Spleen (tissue), 11 donors: ENCODE measurements around the gene FOSB. TPM values are rescaled to one million over a fixed set of nuclear protein-coding genes. Genes with fewer than 3 reads are reported as not detected.
A peak's percentile ranks its signal among the peaks of the same experiment; 100 is the strongest.

ENCODE experiments used
- DNase-seq: peaks from one replicate; pipeline ENCODE4 v3.0.0-alpha.2; 2020
- H3K27ac ChIP-seq, 8 donors: fragments of 200-600 bp; sonication (generic) in 7 of 8; 1 replicate in 4 of 8; 2 replicates in 4 of 8; pipeline versions ENCODE4 v1.5.0 to v1.8.0; 2016 to 2021; ENCODE audit warnings: inconsistent platforms in 4 of 8, mild to moderate bottlenecking in 4 of 8, moderate library complexity in 1 of 8
- H3K27me3 ChIP-seq, 7 donors: fragments of 200-600 bp; sonication (generic) in 6 of 7; replicated peaks in 1 of 7; 1 replicate in 4 of 7; 2 replicates in 3 of 7; pipeline versions ENCODE4 v1.5.0 to v1.8.0; 2016 to 2021; ENCODE audit warnings: inconsistent platforms in 3 of 7, mild to moderate bottlenecking in 1 of 7
- H3K36me3 ChIP-seq, 6 donors: fragments of 200-600 bp; sonication (generic) in 5 of 6; 1 replicate in 4 of 6; 2 replicates in 2 of 6; pipeline versions ENCODE4 v1.5.0 to v1.8.0; 2016 to 2021; ENCODE audit warnings: inconsistent platforms in 2 of 6
- H3K4me1 ChIP-seq, 6 donors: fragments of 200-600 bp; sonication (generic) in 5 of 6; 1 replicate in 3 of 6; 2 replicates in 3 of 6; pipeline versions ENCODE4 v1.5.0 to v1.8.0; 2016 to 2021; ENCODE audit warnings: inconsistent platforms in 3 of 6
- H3K4me3 ChIP-seq, 8 donors: fragments of 200-600 bp; sonication (generic) in 7 of 8; 1 replicate in 4 of 8; 2 replicates in 4 of 8; pipeline versions ENCODE4 v1.5.0 to v1.8.0; 2016 to 2021; ENCODE audit warnings: inconsistent platforms in 4 of 8, mild to moderate bottlenecking in 4 of 8, moderate library complexity in 2 of 8
- H3K9me3 ChIP-seq, 8 donors: fragments of 200-600 bp; sonication (generic) in 7 of 8; 1 replicate in 4 of 8; 2 replicates in 4 of 8; pipeline versions ENCODE4 v1.5.0 to v1.8.0; 2016 to 2021; ENCODE audit warnings: inconsistent platforms in 4 of 8
- POLR2A ChIP-seq, 3 donors: fragments of 450-650 bp; IDR thresholded peaks; one replicate each; pipeline ENCODE4 v1.5.1; 2017; ENCODE audit warnings: antibody characterized with exemption in 3 of 3, mild to moderate bottlenecking in 1 of 3
- POLR2AphosphoS5 ChIP-seq, 3 donors: sonication (generic); formaldehyde crosslinking; IDR thresholded peaks; one replicate each; pipeline ENCODE4 v1.5.1; 2017; ENCODE audit warnings: antibody characterized with exemption in 3 of 3
- WGBS, 5 donors: extraction: QIAGEN DNeasy Blood & Tissue Kit in 3 of 5; methylation state at CpG; one replicate each; pipeline versions ENCODE4 v1.1.5 to v1.1.7; 2013 to 2018; 5-methylcytosine and 5-hydroxymethylcytosine counted together
- intact Hi-C: fragments of 100-400 bp; cut with DNase I; formaldehyde crosslinking; loops from one replicate; pipeline ENCODE4 v1.15.0; 2023; ENCODE audit warnings: low total_unique reads
- polyA plus RNA-seq, 3 donors: library from polyadenylated mRNA; stranded (reverse); fragments of 200-250 nt; gene quantifications; one replicate each; pipeline ENCODE4 v1.2.1, GENCODE V29; 2013
- total RNA-seq, 7 donors: library from RNA; depleted of rRNA in 3 of 7; stranded (reverse); fragments of >200 nt in 3 of 7; fragmentation: NEBNext Ultra II Directional in 4 of 7; extraction: Animal tissue kit (Norgen Biotek cat#: 25700) in 4 of 7; gene quantifications; one replicate each; pipeline versions ENCODE4 v1.1.0 to v1.2.1, GENCODE V29; 2016 to 2021
- TF ChIP-seq, protein P1 (sequence below), 11 experiments: fragments of 200-600 bp in 7 of 11; fragments of 450-650 bp in 4 of 11; sonication (generic) in 4 of 11; IDR thresholded peaks in 8 of 11; conservative IDR thresholded peaks in 3 of 11; 1 replicate in 7 of 11; 2 replicates in 4 of 11; pipeline versions ENCODE4 v1.4.0 to v1.8.0; 2016 to 2021; ENCODE audit warnings: antibody characterized with exemption in 11 of 11, inconsistent platforms in 4 of 11, mild to moderate bottlenecking in 1 of 11
- donor health status: healthy with polysubstance abuse.
- donor health status: DM: no; HTN: no; CAD: no; lungs with moderate emphysema.
- donor health status: DM: no; HTN: no; CAD: no.
- donor health status: Bipolar disorder and iron deficiency.
- donor health status: healthy.
- donor health status: DM: no; HTN: no; CAD: no.
- donor health status: DM: yes; HTN: yes; CAD: no.

Gene FOSB
- total and polyA plus RNA-seq, 10 donors: 0.42 to 41.7 (median 1.5) TPM

- DNase-seq: no peak
- H3K4me1 ChIP-seq: peaks cover 32 to 86% (median 50%) of the 10 kb centered on the region in 6 donors
- peaks cover 0 to 93% (median 55%) of the 10 kb centered on the region in 6 donors for H3K36me3 ChIP-seq
- intact Hi-C loops: no loop called here
- peak overlapping the region in 2 of 8 donors; percentile 97 to 100 for H3K27ac ChIP-seq
- no peaks in the 10 kb centered on the region for H3K9me3 ChIP-seq
- TF ChIP-seq POLR2A (IDR thresholded peaks at IDR 0.05): no peak
- TF ChIP-seq, protein P1, sequence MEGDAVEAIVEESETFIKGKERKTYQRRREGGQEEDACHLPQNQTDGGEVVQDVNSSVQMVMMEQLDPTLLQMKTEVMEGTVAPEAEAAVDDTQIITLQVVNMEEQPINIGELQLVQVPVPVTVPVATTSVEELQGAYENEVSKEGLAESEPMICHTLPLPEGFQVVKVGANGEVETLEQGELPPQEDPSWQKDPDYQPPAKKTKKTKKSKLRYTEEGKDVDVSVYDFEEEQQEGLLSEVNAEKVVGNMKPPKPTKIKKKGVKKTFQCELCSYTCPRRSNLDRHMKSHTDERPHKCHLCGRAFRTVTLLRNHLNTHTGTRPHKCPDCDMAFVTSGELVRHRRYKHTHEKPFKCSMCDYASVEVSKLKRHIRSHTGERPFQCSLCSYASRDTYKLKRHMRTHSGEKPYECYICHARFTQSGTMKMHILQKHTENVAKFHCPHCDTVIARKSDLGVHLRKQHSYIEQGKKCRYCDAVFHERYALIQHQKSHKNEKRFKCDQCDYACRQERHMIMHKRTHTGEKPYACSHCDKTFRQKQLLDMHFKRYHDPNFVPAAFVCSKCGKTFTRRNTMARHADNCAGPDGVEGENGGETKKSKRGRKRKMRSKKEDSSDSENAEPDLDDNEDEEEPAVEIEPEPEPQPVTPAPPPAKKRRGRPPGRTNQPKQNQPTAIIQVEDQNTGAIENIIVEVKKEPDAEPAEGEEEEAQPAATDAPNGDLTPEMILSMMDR (IDR thresholded peaks at IDR 0.05 in 8 of 11, conservative IDR thresholded peaks at IDR 0.05 in 3 of 11): no peak
- no peak for TF ChIP-seq POLR2AphosphoS5 (IDR thresholded peaks at IDR 0.05)
- no peak overlapping the region for H3K4me3 ChIP-seq
- 72 to 82% (median 77%) methylated on average over 7 of the region's 7 CpGs for WGBS, 5 donors
- no peaks in the 10 kb centered on the region for H3K27me3 ChIP-seq
Measured at GRCh38 chr19:45517238-45517637, 49.4 kb downstream of the FOSB start.

- Histone ChIP-seq H3K27ac (peak overlapping the region in 1 of 8 donors; percentile 100), H3K27me3 (no peaks in the 10 kb centered on the region), H3K4me3 (no peak overlapping the region), H3K9me3 (no peaks in the 10 kb centered on the region), H3K4me1 (peaks cover 29 to 86% (median 47%) of the 10 kb centered on the region in 6 donors), H3K36me3 (peaks cover 0 to 93% (median 61%) of the 10 kb centered on the region in 6 donors)
- WGBS, 5 donors: 88 to 95% (median 89%) methylated on average over 43 to 50 of the region's 50 CpGs
- no peak for TF ChIP-seq POLR2A (IDR thresholded peaks at IDR 0.05)
- TF ChIP-seq, protein P1 (IDR thresholded peaks at IDR 0.05 in 8 of 11, conservative IDR thresholded peaks at IDR 0.05 in 3 of 11): no peak
- TF ChIP-seq POLR2AphosphoS5 (IDR thresholded peaks at IDR 0.05): peak in 1 of 3 donors; percentile 56
- DNase-seq: no peak
- intact Hi-C loops: no loop called here
Measured at GRCh38 chr19:45517641-45518468, 50.1 kb downstream of the FOSB start.

DNA sequence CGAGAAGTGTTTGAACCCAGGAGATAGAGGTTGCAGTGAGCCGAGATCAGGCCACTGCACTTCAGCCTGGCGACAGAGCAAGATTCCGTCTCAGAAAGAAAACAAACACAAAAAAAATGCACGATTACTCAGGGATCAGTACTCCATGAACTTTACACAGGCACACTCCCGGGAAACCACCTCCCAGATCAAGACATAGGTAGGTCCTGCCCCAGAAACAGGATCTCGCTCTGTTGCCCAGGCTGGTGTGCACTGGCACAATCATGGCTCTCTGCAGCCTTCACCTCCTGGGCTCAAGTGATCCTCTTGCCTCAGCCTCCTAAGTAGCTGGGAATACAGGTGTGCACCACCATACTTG is 50.7 kb downstream of the FOSB start:
- DNase-seq: no peak
- Histone ChIP-seq H3K9me3 (no peaks in the 10 kb centered on the region), H3K27me3 (no peaks in the 10 kb centered on the region), H3K27ac (no peak overlapping the region), H3K4me1 (peaks cover 24 to 86% (median 45%) of the 10 kb centered on the region in 6 donors), H3K36me3 (peaks cover 0 to 96% (median 66%) of the 10 kb centered on the region in 6 donors), H3K4me3 (no peak overlapping the region)
- TF ChIP-seq, protein P1 (IDR thresholded peaks at IDR 0.05 in 8 of 11, conservative IDR thresholded peaks at IDR 0.05 in 3 of 11): no peak
- TF ChIP-seq POLR2AphosphoS5 (IDR thresholded peaks at IDR 0.05) (peak in 1 of 3 donors; percentile 18), POLR2A (IDR thresholded peaks at IDR 0.05) (no peak)
- intact Hi-C loops: no loop called here
- WGBS, 5 donors: 92 to 97% (median 95%) methylated on average over 7 of the region's 7 CpGs
